GM23338 (cell line): Measurements from ENCODE around the gene URM1. TPM values are rescaled to one million over a fixed set of nuclear protein-coding genes. Genes with fewer than 3 reads are reported as not detected.

Experiments used
- ATAC-seq: fragments of 200-7000 bp; cut with Tn5 transposase; 3 replicates; pipeline ENCODE4 v1.9.1; 2020
- DNase-seq: peaks from one replicate; pipeline ENCODE4 v3.0.0-alpha.2; 2015; ENCODE audit warnings: low spot score
- H2AFZ ChIP-seq: fragments of 200-600 bp; sonication (generic); 2 replicates; pipeline ENCODE4 v1.8.0; 2016; ENCODE audit warnings: antibody characterized with exemption, mild to moderate bottlenecking, moderate library complexity
- H3F3A ChIP-seq: fragments of 200-600 bp; sonication (generic); replicated peaks from 2 replicates; pipeline ENCODE4 v1.8.0; 2017; ENCODE audit warnings: antibody characterized with exemption, mixed run types, low read depth
- H3K27ac ChIP-seq: fragments of 200-600 bp; sonication (generic); 2 replicates; pipeline ENCODE4 v1.6.1; 2016; ENCODE audit warnings: low read depth
- H3K27me3 ChIP-seq: fragments of 200-600 bp; sonication (generic); 2 replicates; pipeline ENCODE4 v1.8.0; 2016; ENCODE audit warnings: mild to moderate bottlenecking, mixed run types, moderate library complexity; ENCODE audit not compliant: insufficient read depth
- H3K36me3 ChIP-seq: fragments of 200-600 bp; sonication (generic); 2 replicates; pipeline ENCODE4 v1.8.0; 2016; ENCODE audit warnings: mild to moderate bottlenecking; ENCODE audit not compliant: insufficient read depth
- H3K4me1 ChIP-seq: fragments of 200-600 bp; sonication (generic); 2 replicates; pipeline ENCODE4 v1.8.0; 2016; ENCODE audit warnings: mild to moderate bottlenecking, moderate library complexity; ENCODE audit not compliant: insufficient read depth
- H3K4me2 ChIP-seq: fragments of 200-600 bp; sonication (generic); 2 replicates; pipeline ENCODE4 v1.7.1; 2017; ENCODE audit warnings: mixed run types
- H3K4me3 ChIP-seq: fragments of 200-600 bp; sonication (generic); 2 replicates; pipeline ENCODE4 v1.6.1; 2016; ENCODE audit warnings: mixed run types
- H3K79me2 ChIP-seq: fragments of 200-600 bp; sonication (generic); replicated peaks from 2 replicates; pipeline ENCODE4 v1.8.0; 2017; ENCODE audit warnings: mild to moderate bottlenecking; ENCODE audit not compliant: insufficient read depth
- H3K9me2 ChIP-seq: fragments of 200-600 bp; sonication (generic); 2 replicates; pipeline ENCODE4 v1.8.0; 2017; ENCODE audit not compliant: insufficient read depth
- H4K20me1 ChIP-seq: fragments of 200-600 bp; sonication (generic); replicated peaks from 2 replicates; pipeline ENCODE4 v1.8.0; 2017; ENCODE audit warnings: mild to moderate bottlenecking; ENCODE audit not compliant: insufficient read depth
- H3K27ac Mint-ChIP-seq: 2 replicates; pipeline ENCODE4 v1.8.0; 2020; ENCODE audit warnings: inconsistent platforms, mild to moderate bottlenecking, moderate library complexity, mixed read lengths
- H3K27me3 Mint-ChIP-seq: 3 replicates; pipeline ENCODE4 v1.8.0; 2022; ENCODE audit warnings: low read depth, mild to moderate bottlenecking, moderate library complexity, mixed read lengths, inconsistent platforms; ENCODE audit not compliant: insufficient read depth, poor library complexity
- H3K36me3 Mint-ChIP-seq: 3 replicates; pipeline ENCODE4 v1.8.0; 2021; ENCODE audit warnings: low read depth, mild to moderate bottlenecking, inconsistent platforms, moderate library complexity, mixed read lengths
- H3K4me1 Mint-ChIP-seq: 3 replicates; pipeline ENCODE4 v1.8.0; 2020; ENCODE audit warnings: mild to moderate bottlenecking, inconsistent platforms, mixed read lengths
- H3K4me3 Mint-ChIP-seq: 3 replicates; pipeline ENCODE4 v1.8.0; 2021; ENCODE audit warnings: moderate library complexity, mild to moderate bottlenecking, inconsistent platforms, mixed read lengths
- H3K9me3 Mint-ChIP-seq: 3 replicates; pipeline ENCODE4 v1.8.0; 2020; ENCODE audit warnings: moderate library complexity, mild to moderate bottlenecking, inconsistent platforms, mixed read lengths
- CREB1 ChIP-seq: fragments of 250-450 bp; sonication (Bioruptor Pico); IDR thresholded peaks from 2 replicates; pipeline ENCODE4 v1.5.0; 2020; ENCODE audit warnings: low read depth, mild to moderate bottlenecking, moderate library complexity
- EZH2 ChIP-seq: fragments of 200-600 bp; sonication (generic); IDR thresholded peaks from one replicate; pipeline ENCODE4 v1.8.0; 2017; ENCODE audit warnings: antibody characterized with exemption, mild to moderate bottlenecking, low read depth; ENCODE audit not compliant: unreplicated experiment
- EZH2phosphoT487 ChIP-seq: fragments of 200-600 bp; sonication (generic); IDR thresholded peaks from one replicate; pipeline ENCODE4 v1.8.1; 2018; ENCODE audit warnings: antibody characterized with exemption; ENCODE audit not compliant: unreplicated experiment
- JUNB ChIP-seq: IDR thresholded peaks from one replicate; pipeline ENCODE4 v1.6.1; 2016; ENCODE audit warnings: antibody characterized with exemption; ENCODE audit not compliant: unreplicated experiment
- NANOG ChIP-seq: IDR thresholded peaks from 2 replicates; pipeline ENCODE4 v1.6.1; 2016; ENCODE audit warnings: antibody characterized with exemption, borderline replicate concordance
- POLR2AphosphoS5 ChIP-seq: IDR thresholded peaks from 2 replicates; pipeline ENCODE4 v1.6.1; 2016; ENCODE audit warnings: antibody characterized with exemption, low read depth
- REST ChIP-seq: IDR thresholded peaks from one replicate; pipeline ENCODE4 v1.6.1; 2018; ENCODE audit warnings: antibody characterized with exemption; ENCODE audit not compliant: unreplicated experiment
- STAT1 ChIP-seq: IDR thresholded peaks from one replicate; pipeline ENCODE4 v1.6.1; 2016; ENCODE audit warnings: antibody characterized with exemption; ENCODE audit not compliant: unreplicated experiment
- ZNF114 ChIP-seq: fragments of 250-450 bp; sonication (Bioruptor Pico); IDR thresholded peaks from 2 replicates; pipeline ENCODE4 v1.5.0; 2020; ENCODE audit warnings: mild to moderate bottlenecking, moderate library complexity
- ZNF331 ChIP-seq: fragments of 250-450 bp; sonication (Bioruptor Pico); IDR thresholded peaks from 2 replicates; pipeline ENCODE4 v1.5.0; 2020; ENCODE audit warnings: low read depth, mild to moderate bottlenecking, moderate library complexity
- polyA plus RNA-seq: library from polyadenylated mRNA; unstranded; fragments of >200 nt; fragmentation: Nextera tagmentation; extraction: Ambion mirVana; gene quantifications from 2 replicates; pipeline ENCODE4 v1.2.1, GENCODE V29; 2016
- total RNA-seq: library from RNA; depleted of rRNA; stranded (reverse); fragments of >200 nt; shearing (Covaris generic); gene quantifications from 2 replicates; pipeline ENCODE4 v1.2.3, GENCODE V29; 2014
- TF ChIP-seq, protein P1 (sequence below): fragments of 250-450 bp; sonication (Bioruptor Pico); IDR thresholded peaks from 2 replicates; pipeline ENCODE4 v1.5.0; 2020; ENCODE audit warnings: mild to moderate bottlenecking, moderate library complexity
- TF ChIP-seq, protein P2 (sequence below), 2 experiments: fragments of 200-600 bp in 1 of 2; sonication (generic) in 1 of 2; conservative IDR thresholded peaks; 2 replicates each; pipeline versions ENCODE4 v1.5.1 to v1.6.1; 2016 to 2017; ENCODE audit warnings: antibody characterized with exemption in 2 of 2, low read depth in 2 of 2, mild to moderate bottlenecking in 2 of 2, moderate library complexity in 1 of 2
- TF ChIP-seq, protein P3 (sequence below): IDR thresholded peaks from 2 replicates; pipeline ENCODE4 v1.6.1; 2016; ENCODE audit warnings: antibody characterized with exemption

Gene URM1
- total and polyA plus RNA-seq, 2 experiments from 2014 or later, result 28.6 to 47.8 TPM

GRCh38 chr9:128355451-128355850 is 15.7 kb upstream of the URM1 start:
- no peaks in the 10 kb centered on the region for H3K9me3 Mint-ChIP-seq
- H3K4me3 Mint-ChIP-seq, result no peak overlapping the region
- Histone ChIP-seq H3F3A (no peaks in the 10 kb centered on the region), H3K4me1 (no peaks in the 10 kb centered on the region), H3K27me3 (no peaks in the 10 kb centered on the region), H2AFZ (no peak overlapping the region), H4K20me1 (no peaks in the 10 kb centered on the region), H3K27ac (no peak overlapping the region), H3K9me2 (no peaks in the 10 kb centered on the region), H3K36me3 (no peaks in the 10 kb centered on the region), H3K4me3 (no peak overlapping the region), H3K79me2 (no peaks in the 10 kb centered on the region), H3K4me2 (no peak overlapping the region)
- H3K4me1 Mint-ChIP-seq, result no peaks in the 10 kb centered on the region
- no peak overlapping the region for H3K27ac Mint-ChIP-seq
- DNase-seq (no peak), ATAC-seq (no peak)
- H3K27me3 Mint-ChIP-seq, result peaks cover 6% of the 10 kb centered on the region
- H3K36me3 Mint-ChIP-seq, result peaks cover 17% of the 10 kb centered on the region; the same call in 2 of the 3 replicates
- TF ChIP-seq JUNB (no peak), NANOG (no peak), POLR2AphosphoS5 (no peak), ZNF114 (no peak), ZNF331 (CRISPR knock-in tag) (no peak), STAT1 (no peak), REST (no peak), EZH2 (no peak), CREB1 (CRISPR knock-in tag) (no peak), EZH2phosphoT487 (no peak)
- TF ChIP-seq, protein P1, sequence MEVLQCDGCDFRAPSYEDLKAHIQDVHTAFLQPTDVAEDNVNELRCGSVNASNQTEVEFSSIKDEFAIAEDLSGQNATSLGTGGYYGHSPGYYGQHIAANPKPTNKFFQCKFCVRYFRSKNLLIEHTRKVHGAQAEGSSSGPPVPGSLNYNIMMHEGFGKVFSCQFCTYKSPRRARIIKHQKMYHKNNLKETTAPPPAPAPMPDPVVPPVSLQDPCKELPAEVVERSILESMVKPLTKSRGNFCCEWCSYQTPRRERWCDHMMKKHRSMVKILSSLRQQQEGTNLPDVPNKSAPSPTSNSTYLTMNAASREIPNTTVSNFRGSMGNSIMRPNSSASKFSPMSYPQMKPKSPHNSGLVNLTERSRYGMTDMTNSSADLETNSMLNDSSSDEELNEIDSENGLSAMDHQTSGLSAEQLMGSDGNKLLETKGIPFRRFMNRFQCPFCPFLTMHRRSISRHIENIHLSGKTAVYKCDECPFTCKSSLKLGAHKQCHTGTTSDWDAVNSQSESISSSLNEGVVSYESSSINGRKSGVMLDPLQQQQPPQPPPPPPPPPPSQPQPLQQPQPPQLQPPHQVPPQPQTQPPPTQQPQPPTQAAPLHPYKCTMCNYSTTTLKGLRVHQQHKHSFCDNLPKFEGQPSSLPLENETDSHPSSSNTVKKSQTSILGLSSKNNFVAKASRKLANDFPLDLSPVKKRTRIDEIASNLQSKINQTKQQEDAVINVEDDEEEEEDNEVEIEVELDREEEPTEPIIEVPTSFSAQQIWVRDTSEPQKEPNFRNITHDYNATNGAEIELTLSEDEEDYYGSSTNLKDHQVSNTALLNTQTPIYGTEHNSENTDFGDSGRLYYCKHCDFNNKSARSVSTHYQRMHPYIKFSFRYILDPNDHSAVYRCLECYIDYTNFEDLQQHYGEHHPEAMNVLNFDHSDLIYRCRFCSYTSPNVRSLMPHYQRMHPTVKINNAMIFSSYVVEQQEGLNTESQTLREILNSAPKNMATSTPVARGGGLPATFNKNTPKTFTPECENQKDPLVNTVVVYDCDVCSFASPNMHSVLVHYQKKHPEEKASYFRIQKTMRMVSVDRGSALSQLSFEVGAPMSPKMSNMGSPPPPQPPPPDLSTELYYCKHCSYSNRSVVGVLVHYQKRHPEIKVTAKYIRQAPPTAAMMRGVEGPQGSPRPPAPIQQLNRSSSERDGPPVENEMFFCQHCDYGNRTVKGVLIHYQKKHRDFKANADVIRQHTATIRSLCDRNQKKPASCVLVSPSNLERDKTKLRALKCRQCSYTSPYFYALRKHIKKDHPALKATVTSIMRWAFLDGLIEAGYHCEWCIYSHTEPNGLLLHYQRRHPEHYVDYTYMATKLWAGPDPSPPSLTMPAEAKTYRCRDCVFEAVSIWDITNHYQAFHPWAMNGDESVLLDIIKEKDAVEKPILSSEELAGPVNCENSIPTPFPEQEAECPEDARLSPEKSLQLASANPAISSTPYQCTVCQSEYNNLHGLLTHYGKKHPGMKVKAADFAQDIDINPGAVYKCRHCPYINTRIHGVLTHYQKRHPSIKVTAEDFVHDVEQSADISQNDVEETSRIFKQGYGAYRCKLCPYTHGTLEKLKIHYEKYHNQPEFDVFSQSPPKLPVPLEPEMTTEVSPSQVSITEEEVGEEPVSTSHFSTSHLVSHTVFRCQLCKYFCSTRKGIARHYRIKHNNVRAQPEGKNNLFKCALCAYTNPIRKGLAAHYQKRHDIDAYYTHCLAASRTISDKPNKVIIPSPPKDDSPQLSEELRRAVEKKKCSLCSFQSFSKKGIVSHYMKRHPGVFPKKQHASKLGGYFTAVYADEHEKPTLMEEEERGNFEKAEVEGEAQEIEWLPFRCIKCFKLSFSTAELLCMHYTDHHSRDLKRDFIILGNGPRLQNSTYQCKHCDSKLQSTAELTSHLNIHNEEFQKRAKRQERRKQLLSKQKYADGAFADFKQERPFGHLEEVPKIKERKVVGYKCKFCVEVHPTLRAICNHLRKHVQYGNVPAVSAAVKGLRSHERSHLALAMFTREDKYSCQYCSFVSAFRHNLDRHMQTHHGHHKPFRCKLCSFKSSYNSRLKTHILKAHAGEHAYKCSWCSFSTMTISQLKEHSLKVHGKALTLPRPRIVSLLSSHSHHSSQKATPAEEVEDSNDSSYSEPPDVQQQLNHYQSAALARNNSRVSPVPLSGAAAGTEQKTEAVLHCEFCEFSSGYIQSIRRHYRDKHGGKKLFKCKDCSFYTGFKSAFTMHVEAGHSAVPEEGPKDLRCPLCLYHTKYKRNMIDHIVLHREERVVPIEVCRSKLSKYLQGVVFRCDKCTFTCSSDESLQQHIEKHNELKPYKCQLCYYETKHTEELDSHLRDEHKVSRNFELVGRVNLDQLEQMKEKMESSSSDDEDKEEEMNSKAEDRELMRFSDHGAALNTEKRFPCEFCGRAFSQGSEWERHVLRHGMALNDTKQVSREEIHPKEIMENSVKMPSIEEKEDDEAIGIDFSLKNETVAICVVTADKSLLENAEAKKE (CRISPR knock-in tag), result no peak
- TF ChIP-seq, protein P2, sequence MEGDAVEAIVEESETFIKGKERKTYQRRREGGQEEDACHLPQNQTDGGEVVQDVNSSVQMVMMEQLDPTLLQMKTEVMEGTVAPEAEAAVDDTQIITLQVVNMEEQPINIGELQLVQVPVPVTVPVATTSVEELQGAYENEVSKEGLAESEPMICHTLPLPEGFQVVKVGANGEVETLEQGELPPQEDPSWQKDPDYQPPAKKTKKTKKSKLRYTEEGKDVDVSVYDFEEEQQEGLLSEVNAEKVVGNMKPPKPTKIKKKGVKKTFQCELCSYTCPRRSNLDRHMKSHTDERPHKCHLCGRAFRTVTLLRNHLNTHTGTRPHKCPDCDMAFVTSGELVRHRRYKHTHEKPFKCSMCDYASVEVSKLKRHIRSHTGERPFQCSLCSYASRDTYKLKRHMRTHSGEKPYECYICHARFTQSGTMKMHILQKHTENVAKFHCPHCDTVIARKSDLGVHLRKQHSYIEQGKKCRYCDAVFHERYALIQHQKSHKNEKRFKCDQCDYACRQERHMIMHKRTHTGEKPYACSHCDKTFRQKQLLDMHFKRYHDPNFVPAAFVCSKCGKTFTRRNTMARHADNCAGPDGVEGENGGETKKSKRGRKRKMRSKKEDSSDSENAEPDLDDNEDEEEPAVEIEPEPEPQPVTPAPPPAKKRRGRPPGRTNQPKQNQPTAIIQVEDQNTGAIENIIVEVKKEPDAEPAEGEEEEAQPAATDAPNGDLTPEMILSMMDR (conservative IDR thresholded peaks at IDR 0.05; ENCODE audit: low read depth in 2 of 2), result no peak
- TF ChIP-seq, protein P3, sequence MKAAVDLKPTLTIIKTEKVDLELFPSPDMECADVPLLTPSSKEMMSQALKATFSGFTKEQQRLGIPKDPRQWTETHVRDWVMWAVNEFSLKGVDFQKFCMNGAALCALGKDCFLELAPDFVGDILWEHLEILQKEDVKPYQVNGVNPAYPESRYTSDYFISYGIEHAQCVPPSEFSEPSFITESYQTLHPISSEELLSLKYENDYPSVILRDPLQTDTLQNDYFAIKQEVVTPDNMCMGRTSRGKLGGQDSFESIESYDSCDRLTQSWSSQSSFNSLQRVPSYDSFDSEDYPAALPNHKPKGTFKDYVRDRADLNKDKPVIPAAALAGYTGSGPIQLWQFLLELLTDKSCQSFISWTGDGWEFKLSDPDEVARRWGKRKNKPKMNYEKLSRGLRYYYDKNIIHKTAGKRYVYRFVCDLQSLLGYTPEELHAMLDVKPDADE, result no peak
